Neural cell (in vitro differentiated cells): ENCODE data around the gene G6PC3.

Source experiments
- POLR2AphosphoS5 ChIP-seq: IDR thresholded peaks from 2 replicates; pipeline ENCODE4 v1.6.1; 2012
- RAD21 ChIP-seq: fragments of 450-650 bp; conservative IDR thresholded peaks from 2 replicates; pipeline ENCODE4 v1.6.1; 2014; ENCODE audit warnings: antibody characterized with exemption, mild to moderate bottlenecking, moderate library complexity

- TF ChIP-seq POLR2AphosphoS5, result no peak
- no peak for TF ChIP-seq RAD21
Observed at GRCh38 chr17:44079877-44080821, 9.6 kb downstream of the G6PC3 start.
